ENCODE data around the gene PTPRJ.

Gene PTPRJ

GRCh38 chr11:48074425-48075181 is 94.2 kb downstream of the PTPRJ start:
- no peak for DNase-seq

- no peak for DNase-seq
Measured at GRCh38 chr11:48075637-48076036, 95.3 kb downstream of the PTPRJ start.

GRCh38 chr11:48077251-48077650 is 96.9 kb downstream of the PTPRJ start:
- no peak for DNase-seq

- no peak for DNase-seq
Measured at GRCh38 chr11:48078689-48079088, 98.3 kb downstream of the PTPRJ start.

- no peak for DNase-seq
Measured at GRCh38 chr11:48079596-48079995, 99.2 kb downstream of the PTPRJ start.

- DNase-seq, result no peak
Measured at GRCh38 chr11:48080301-48080861, 100.0 kb downstream of the PTPRJ start.

GRCh38 chr11:48081151-48082010 is 101.0 kb downstream of the PTPRJ start:
- no peak for DNase-seq

GRCh38 chr11:48082771-48083170 is 102.4 kb downstream of the PTPRJ start:
- DNase-seq, result no peak

GRCh38 chr11:48083421-48083820 is 103.1 kb downstream of the PTPRJ start:
- DNase-seq, result no peak

- no peak for DNase-seq
Measured at GRCh38 chr11:48085688-48086087, 105.3 kb downstream of the PTPRJ start.

- no peak for DNase-seq
Measured at GRCh38 chr11:48087422-48087821, 107.1 kb downstream of the PTPRJ start.

GRCh38 chr11:48087974-48088681 is 107.8 kb downstream of the PTPRJ start:
- no peak for DNase-seq

- DNase-seq, result no peak
Measured at GRCh38 chr11:48088682-48089050, 108.3 kb downstream of the PTPRJ start.

- DNase-seq, result no peak
Measured at GRCh38 chr11:48090174-48090573, 109.8 kb downstream of the PTPRJ start.

GRCh38 chr11:48091426-48092102 is 111.2 kb downstream of the PTPRJ start:
- no peak for DNase-seq

GRCh38 chr11:48093323-48093722 is 113.0 kb downstream of the PTPRJ start:
- DNase-seq, result no peak

- DNase-seq, result no peak
Measured at GRCh38 chr11:48093795-48094642, 113.7 kb downstream of the PTPRJ start.

GRCh38 chr11:48094643-48095339 is 114.4 kb downstream of the PTPRJ start:
- no peak for DNase-seq

GRCh38 chr11:48095779-48096470 is 115.6 kb downstream of the PTPRJ start:
- no peak for DNase-seq

Measured in activated naive CD4-positive, alpha-beta T cell (primary cell).